Measurements from ENCODE around the gene CTSA. TPM values are rescaled to one million over a fixed set of nuclear protein-coding genes. Genes with fewer than 3 reads are reported as not detected.

Gene CTSA
- total and polyA plus RNA-seq, 9 donors: 45.0 to 210 (median 110) TPM

GRCh38 chr20:45886590-45887345 lies 4.4 kb upstream of the CTSA start:
- H3K36me3 ChIP-seq: no peaks in the 10 kb centered on the region
- no peaks in the 10 kb centered on the region for H3K27me3 ChIP-seq
- TF ChIP-seq EP300 (IDR thresholded peaks at IDR 0.05) (no peak), CTCF (IDR thresholded peaks at IDR 0.05) (no peak), POLR2A (IDR thresholded peaks at IDR 0.05) (no peak)
- DNase-seq: peak in 1 of 5 donors; percentile 36
- no peak overlapping the region for H3K27ac ChIP-seq
- H3K4me1 ChIP-seq (ENCODE audit: insufficient read depth): peaks cover 3% of the 10 kb centered on the region
- no peak overlapping the region for H3K4me3 ChIP-seq
- no peaks in the 10 kb centered on the region for H3K9me3 ChIP-seq
- intact Hi-C loops (cut with DNase I): loop anchor here in 2 of 4 donors (5.0 to 10.0 kb wide), 2 partner anchors 44 to 58 kb away; no protein-coding TSS in a partner anchor
- 82 to 86% (median 84%) methylated on average over 19 of the region's 19 CpGs for WGBS, 3 donors

GRCh38 chr20:45887346-45887715 lies 3.8 kb upstream of the CTSA start, which contains the start of gene SPATA25:
TSS of gene SPATA25 (minus strand) at chr20:45887622. CDS start at chr20:45887590, 32 bp downstream.
- Histone ChIP-seq H3K4me1 (ENCODE audit: insufficient read depth) (peaks cover 3% of the 10 kb centered on the region), H3K36me3 (no peaks in the 10 kb centered on the region), H3K27ac (no peak within 1 kb of the TSS), H3K27me3 (no peaks in the 10 kb centered on the region), H3K4me3 (no peak within 1 kb of the TSS), H3K9me3 (no peaks in the 10 kb centered on the region)
- intact Hi-C loops (cut with DNase I): loop anchor here in 2 of 4 donors (5.0 to 10.0 kb wide), 2 partner anchors 45 to 57 kb away; no protein-coding TSS in a partner anchor
- no peak for TF ChIP-seq EP300 (IDR thresholded peaks at IDR 0.05)
- TF ChIP-seq POLR2A (IDR thresholded peaks at IDR 0.05): no peak
- TF ChIP-seq CTCF (IDR thresholded peaks at IDR 0.05): no peak
- WGBS, 3 donors: 88 to 91% (median 89%) methylated on average over 8 of the region's 8 CpGs
- no peak for DNase-seq

- TF ChIP-seq EP300 (IDR thresholded peaks at IDR 0.05) (no peak), CTCF (IDR thresholded peaks at IDR 0.05) (no peak), POLR2A (IDR thresholded peaks at IDR 0.05) (no peak)
- H3K27ac ChIP-seq: no peak overlapping the region
- DNase-seq: no peak
- H3K4me1 ChIP-seq (ENCODE audit: insufficient read depth): peaks cover 9% of the 10 kb centered on the region
- no peaks in the 10 kb centered on the region for H3K36me3 ChIP-seq
- 73 to 83% (median 83%) methylated on average over 3 of the region's 3 CpGs for WGBS, 3 donors
- H3K9me3 ChIP-seq: no peaks in the 10 kb centered on the region
- no peaks in the 10 kb centered on the region for H3K27me3 ChIP-seq
- H3K4me3 ChIP-seq: no peak overlapping the region
- intact Hi-C loops (cut with DNase I): loop anchor here in 2 of 4 donors (5.0 to 10.0 kb wide), 2 partner anchors 46 to 56 kb away; no protein-coding TSS in a partner anchor
Measured at GRCh38 chr20:45888681-45889080, 2.5 kb upstream of the CTSA start.

- peak; percentile 61 to 75 (median 71) for TF ChIP-seq CTCF (IDR thresholded peaks at IDR 0.05)
- no peak for TF ChIP-seq EP300 (IDR thresholded peaks at IDR 0.05)
- TF ChIP-seq POLR2A (IDR thresholded peaks at IDR 0.05): peak; percentile 43
- peak overlapping the region; percentile 53 for H3K4me3 ChIP-seq
- H3K27ac ChIP-seq: peak overlapping the region; percentile 72 to 97
- H3K4me1 ChIP-seq (ENCODE audit: insufficient read depth): peaks cover 9% of the 10 kb centered on the region
- intact Hi-C loops (cut with DNase I): loop anchor here (2.0 to 10.0 kb wide), 9 partner anchors 42 to 202 kb away; partner anchors contain the start of genes PCIF1 (in 2 of the 4), DNTTIP1 (in 1 of the 4), WFDC3 (in 1 of the 4) and ZNF335 (in 1 of the 4)
- no peaks in the 10 kb centered on the region for H3K9me3 ChIP-seq
- peak; percentile 88 to 91 (median 89) for DNase-seq
- H3K36me3 ChIP-seq: no peaks in the 10 kb centered on the region
- WGBS, 3 donors: 0 to 2% (median 0%) methylated on average over 46 to 79 of the region's 79 CpGs
- H3K27me3 ChIP-seq: no peaks in the 10 kb centered on the region
Measured at GRCh38 chr20:45890077-45890984, 804 bp upstream of the CTSA start.

All from ovary (tissue), 9 donors.